ENCODE measurements around the gene ELL2.

GRCh38 chr5:95962475-95962773 lies 773 bp upstream of the ELL2 start:
- TF ChIP-seq CTCF (IDR thresholded peaks at IDR 0.05) (no peak), POLR2AphosphoS5 (IDR thresholded peaks at IDR 0.05) (no peak)

Measured in prostate gland (tissue), 2 donors.